H1 (cell line): ENCODE results near the gene MRI1. TPM values are rescaled to one million over a fixed set of nuclear protein-coding genes. Genes with fewer than 3 reads are reported as not detected.
A peak's percentile ranks its signal among the peaks of the same experiment; 100 is the strongest.

Source experiments
- CTCF ChIA-PET: fragments of 300-600 bp; sonication (Branson Sonifier 250); formaldehyde crosslinking; loops from one replicate; lab custom pipeline; 2021; ENCODE audit not compliant: partially characterized antibody; lab: Charles Lee
- POLR2A ChIA-PET: fragments of 300-600 bp; sonication (Branson Sonifier 250); formaldehyde crosslinking; loops from one replicate; lab custom pipeline; 2021; ENCODE audit warnings: inconsistent platforms; ENCODE audit not compliant: partially characterized antibody; lab: Charles Lee
- DNase-seq, 2 experiments: peaks; one replicate each; pipeline versions ENCODE4 v3.0.0 to v3.0.0-alpha.2; 2010 to 2022; ENCODE audit warnings: low spot score in 2 of 2, low read depth in 1 of 2, mixed read lengths in 1 of 2
- FAIRE-seq: peaks from 2 replicates; lab custom pipeline; 2011; peaks lifted over from hg19 to GRCh38; lab: Jason Lieb, UNC
- H2AFZ ChIP-seq: 2 replicates; pipeline ENCODE4 v1.8.1; 2012; ENCODE audit warnings: low read length, inconsistent platforms
- H2AK5ac ChIP-seq: 2 replicates; pipeline ENCODE4 v1.6.1; 2013; ENCODE audit warnings: low read depth, low read length
- H2BK120ac ChIP-seq: replicated peaks from 2 replicates; pipeline ENCODE3; 2013; ENCODE audit warnings: low read depth, low read length, inconsistent platforms
- H2BK12ac ChIP-seq: 2 replicates; pipeline ENCODE4 v1.6.1; 2013; ENCODE audit warnings: low read depth, low read length
- H2BK15ac ChIP-seq: 2 replicates; pipeline ENCODE4 v1.6.1; 2013; ENCODE audit warnings: low read length
- H2BK20ac ChIP-seq: 2 replicates; pipeline ENCODE4 v1.6.1; 2013; ENCODE audit warnings: low read length
- H2BK5ac ChIP-seq: 2 replicates; pipeline ENCODE4 v1.6.1; 2013; ENCODE audit warnings: low read depth, low read length
- H3K14ac ChIP-seq: 2 replicates; pipeline ENCODE4 v1.6.1; 2013; ENCODE audit warnings: inconsistent platforms; ENCODE audit not compliant: insufficient read length
- H3K18ac ChIP-seq: 2 replicates; pipeline ENCODE4 v1.6.1; 2013; ENCODE audit warnings: low read length; ENCODE audit errors: extremely low read depth
- H3K23ac ChIP-seq: 2 replicates; pipeline ENCODE4 v1.6.1; 2013; ENCODE audit warnings: inconsistent platforms; ENCODE audit not compliant: insufficient read length
- H3K23me2 ChIP-seq: 2 replicates; pipeline ENCODE4 v1.6.1; 2013; ENCODE audit warnings: low read depth, low read length
- H3K27ac ChIP-seq: 2 replicates; pipeline ENCODE4 v1.6.1; 2011; ENCODE audit warnings: low read depth, low read length, inconsistent platforms
- H3K27me3 ChIP-seq, 4 experiments: replicated peaks in 1 of 4; 1 replicate in 1 of 4; 2 replicates in 3 of 4; pipeline versions ENCODE4 v1.6.1 to v1.8.1; 2011 to 2013; ENCODE audit warnings: low read length in 3 of 4, mild to moderate bottlenecking in 3 of 4, inconsistent platforms in 2 of 4, mixed read lengths in 2 of 4, moderate library complexity in 1 of 4; ENCODE audit not compliant: control insufficient read depth in 3 of 4, insufficient read depth in 3 of 4; ENCODE audit errors: extremely low read depth in 1 of 4
- H3K36me3 ChIP-seq, 4 experiments: 2 replicates each; pipeline versions ENCODE4 v1.6.1 to v1.8.1; 2011 to 2013; ENCODE audit warnings: mild to moderate bottlenecking in 4 of 4, low read length in 3 of 4, moderate library complexity in 2 of 4, control low read depth in 1 of 4, inconsistent platforms in 1 of 4; ENCODE audit not compliant: insufficient read depth in 4 of 4, control insufficient read depth in 2 of 4
- H3K4ac ChIP-seq: replicated peaks from 2 replicates; pipeline ENCODE3; 2013; ENCODE audit warnings: low read length, low read depth, mixed read lengths, inconsistent platforms; ENCODE audit not compliant: insufficient read length
- H3K4me1 ChIP-seq, 4 experiments: replicated peaks in 1 of 4; 1 replicate in 1 of 4; 2 replicates in 3 of 4; pipeline versions ENCODE4 v1.6.1 to v1.8.1; 2011 to 2013; ENCODE audit warnings: low read length in 3 of 4, inconsistent platforms in 2 of 4, mixed read lengths in 1 of 4; ENCODE audit not compliant: insufficient read depth in 4 of 4, control insufficient read depth in 3 of 4
- H3K4me2 ChIP-seq, 2 experiments: 2 replicates each; pipeline versions ENCODE4 v1.6.1 to v1.8.1; 2011 to 2013; ENCODE audit warnings: low read depth in 2 of 2, low read length in 2 of 2, control low read depth in 1 of 2, inconsistent platforms in 1 of 2, mild to moderate bottlenecking in 1 of 2; ENCODE audit not compliant: insufficient read depth in 1 of 2
- H3K4me3 ChIP-seq, 4 experiments: fragments of 200-600, 300-600 bp in 1 of 4; sonication (generic), shearing (Covaris generic), sonication (Bioruptor Twin) in 1 of 4; 2 replicates each; pipeline versions ENCODE4 v1.5.1 to v1.8.1; 2011 to 2016; ENCODE audit warnings: low read length in 4 of 4, low read depth in 3 of 4, control low read depth in 2 of 4, inconsistent platforms in 2 of 4, mild to moderate bottlenecking in 2 of 4, mixed read lengths in 1 of 4, moderate library complexity in 1 of 4; ENCODE audit not compliant: insufficient read depth in 2 of 4; ENCODE audit errors: extremely low read depth in 1 of 4
- H3K56ac ChIP-seq: replicated peaks from 2 replicates; pipeline ENCODE3; 2013; ENCODE audit warnings: low read depth, mild to moderate bottlenecking, mixed read lengths, low read length, inconsistent platforms; ENCODE audit not compliant: insufficient read length
- H3K79me1 ChIP-seq: 2 replicates; pipeline ENCODE4 v1.6.1; 2013; ENCODE audit warnings: low read depth, low read length, control low read depth
- H3K79me2 ChIP-seq, 2 experiments: 2 replicates each; pipeline versions ENCODE4 v1.6.1 to v1.8.1; 2012 to 2013; ENCODE audit warnings: low read length in 2 of 2, mild to moderate bottlenecking in 2 of 2, inconsistent platforms in 1 of 2; ENCODE audit not compliant: insufficient read depth in 2 of 2, control insufficient read depth in 1 of 2
- H3K9ac ChIP-seq, 4 experiments: replicated peaks in 1 of 4; 1 replicate in 1 of 4; 2 replicates in 3 of 4; pipeline versions ENCODE4 v1.6.1 to v1.8.1; 2011 to 2013; ENCODE audit warnings: low read depth in 3 of 4, low read length in 3 of 4, control low read depth in 2 of 4, mild to moderate bottlenecking in 2 of 4, moderate library complexity in 2 of 4, inconsistent platforms in 1 of 4; ENCODE audit errors: extremely low read depth in 1 of 4
- H3K9me3 ChIP-seq, 2 experiments: 2 replicates each; pipeline versions ENCODE4 v1.6.1 to v1.8.1; 2012 to 2013; ENCODE audit warnings: mild to moderate bottlenecking in 2 of 2, moderate library complexity in 2 of 2, control low read depth in 1 of 2, inconsistent platforms in 1 of 2, low read depth in 1 of 2, low read length in 1 of 2, mixed read lengths in 1 of 2; ENCODE audit not compliant: insufficient read depth in 2 of 2
- H4K20me1 ChIP-seq, 2 experiments: replicated peaks in 1 of 2; 2 replicates each; pipeline versions ENCODE3 to v1.8.1; 2011 to 2013; ENCODE audit warnings: inconsistent platforms in 2 of 2, low read length in 2 of 2, mild to moderate bottlenecking in 1 of 2; ENCODE audit not compliant: insufficient read depth in 2 of 2, control insufficient read depth in 1 of 2
- H4K5ac ChIP-seq: 2 replicates; pipeline ENCODE4 v1.6.1; 2013; ENCODE audit warnings: low read length, low read depth, mixed read lengths, inconsistent platforms; ENCODE audit not compliant: insufficient read length
- H4K8ac ChIP-seq: 2 replicates; pipeline ENCODE4 v1.8.0; 2013; ENCODE audit warnings: mild to moderate bottlenecking, moderate library complexity, low read length, inconsistent platforms; ENCODE audit not compliant: insufficient read depth; ENCODE audit errors: extremely low read depth
- H4K91ac ChIP-seq: replicated peaks from 2 replicates; pipeline ENCODE3; 2013; ENCODE audit warnings: low read length, mixed read lengths, inconsistent platforms; ENCODE audit not compliant: insufficient read length
- CEBPB ChIP-seq: IDR thresholded peaks from 2 replicates; pipeline ENCODE4 v1.6.1; 2012; ENCODE audit warnings: low read depth, low read length
- EGR1 ChIP-seq: IDR thresholded peaks from 2 replicates; pipeline ENCODE4 v1.6.1; 2011; ENCODE audit warnings: low read depth, low read length, borderline replicate concordance
- HDAC2 ChIP-seq, 2 experiments: fragments of 300-600 bp in 1 of 2; sonication (generic) in 1 of 2; IDR thresholded peaks; 2 replicates each; pipeline ENCODE4 v1.6.1; 2011 to 2012; ENCODE audit warnings: low read depth in 2 of 2, low read length in 2 of 2, mild to moderate bottlenecking in 2 of 2, moderate library complexity in 2 of 2, borderline replicate concordance in 1 of 2, inconsistent platforms in 1 of 2
- HDAC6 ChIP-seq: IDR thresholded peaks from one replicate; pipeline ENCODE4 v1.7.1; 2012; ENCODE audit warnings: low read depth, mild to moderate bottlenecking, inconsistent platforms, low read length, moderate library complexity
- KDM4A ChIP-seq: IDR thresholded peaks from one replicate; pipeline ENCODE4 v1.7.1; 2012; ENCODE audit warnings: low read depth, mild to moderate bottlenecking, moderate library complexity, low read length, inconsistent platforms; ENCODE audit not compliant: severe bottlenecking
- NRF1 ChIP-seq: IDR thresholded peaks from 2 replicates; pipeline ENCODE4 v1.6.1; 2011; ENCODE audit warnings: mild to moderate bottlenecking, low read depth, low read length, improper control_type of control experiment
- SP1 ChIP-seq: IDR thresholded peaks from 2 replicates; pipeline ENCODE4 v1.6.1; 2011; ENCODE audit warnings: low read depth, low read length
- YY1 ChIP-seq: IDR thresholded peaks from 2 replicates; pipeline ENCODE4 v1.6.1; 2011; ENCODE audit warnings: low read depth, mild to moderate bottlenecking, low read length
- WGBS, 2 experiments: shearing (Covaris generic) in 1 of 2; methylation state at CpG; one replicate each; pipeline versions ENCODE4 v1.1.6 to v1.1.7; 2013 to 2015; ENCODE audit warnings: low lambda C conversion rate in 2 of 2, mixed read lengths in 2 of 2, inconsistent platforms in 1 of 2, low coverage in 1 of 2, missing lambda C conversion rate in 1 of 2; ENCODE audit not compliant: insufficient replicate concordance in 2 of 2, insufficient coverage in 1 of 2, insufficient read length in 1 of 2; ENCODE audit errors: extremely low coverage in 1 of 2, missing lambda C conversion rate in 1 of 2; 5-methylcytosine and 5-hydroxymethylcytosine counted together
- polyA plus RNA-seq, 7 experiments: library from polyadenylated mRNA; depleted of rRNA in 3 of 7; stranded (reverse) in 5 of 7; unstranded in 2 of 7; fragments of >200 nt in 5 of 7; fragments of 200-250 nt in 2 of 7; gene quantifications; 1 replicate in 5 of 7; 2 replicates in 1 of 7; 4 replicates in 1 of 7; pipeline versions ENCODE4 v1.2.1 to v1.2.3, GENCODE V29; 2011 to 2013; ENCODE audit warnings: missing spikeins in 2 of 7, mixed read lengths in 2 of 7
- total RNA-seq: library from RNA; stranded (reverse); fragmentation: NEBNext Ultra II Directional; extraction: Animal tissue kit (Norgen Biotek cat#: 25700); gene quantifications from 2 replicates; pipeline ENCODE4 v1.2.1, GENCODE V29; 2021

Gene MRI1
- total and polyA plus RNA-seq, 2 of the 8 experiments (the other 6 are each of a cell fraction or from before 2014, with no cell fraction given) = 24.5 to 29.5 TPM

GRCh38 chr19:13729859-13730258 lies 34.5 kb upstream of the MRI1 start:
- no peak overlapping the region for H3K9ac ChIP-seq
- CTCF ChIA-PET = interaction anchor here (0.7 to 2.5 kb wide), 3 partner anchors 10 to 671 kb away, joined by 3 to 7 read pairs (median 3); no protein-coding TSS in a partner anchor
- 84% methylated on average over 2 of the region's 2 CpGs; no CpG with 5 or more reads in 1 of the 2 experiments for WGBS, 2 experiments
- TF ChIP-seq HDAC6 = no peak
- TF ChIP-seq HDAC2 (IDR thresholded peaks at IDR 0.05; ENCODE audit: borderline replicate concordance in 1 of 2, low read depth in 2 of 2, low read length in 2 of 2) = no peak
- no peak for TF ChIP-seq CEBPB
- no peak for TF ChIP-seq YY1
- no peak for TF ChIP-seq NRF1
- TF ChIP-seq SP1 = no peak
- no peak for TF ChIP-seq KDM4A
- TF ChIP-seq EGR1 = no peak

More at GRCh38 chr19:13729859-13730258, 34.5 kb upstream of the MRI1 start:
- DNase-seq (no peak), FAIRE-seq (no peak)
- H3K18ac ChIP-seq = no peak overlapping the region
- H3K14ac ChIP-seq = no peak overlapping the region
- H3K9me3 ChIP-seq = no peaks in the 10 kb centered on the region
- H3K36me3 ChIP-seq = no peaks in the 10 kb centered on the region; a peak in 1 of 8 replicates
- H3K23ac ChIP-seq = no peak overlapping the region
- no peak overlapping the region for H2BK120ac ChIP-seq
- H2AK5ac ChIP-seq = no peak overlapping the region
- no peak overlapping the region for H2BK12ac ChIP-seq
- H3K23me2 ChIP-seq = peaks cover 4% of the 10 kb centered on the region
- no peak overlapping the region for H3K56ac ChIP-seq
- H3K27me3 ChIP-seq = no peaks in the 10 kb centered on the region
- no peak overlapping the region for H4K8ac ChIP-seq
- H4K20me1 ChIP-seq = no peaks in the 10 kb centered on the region
- POLR2A ChIA-PET = interaction anchor here (0.8 to 1.5 kb wide), 3 partner anchors 8 to 406 kb away, joined by 3 to 5 read pairs (median 4); no protein-coding TSS in a partner anchor
- no peak overlapping the region for H3K4me3 ChIP-seq
- H3K79me2 ChIP-seq = no peaks in the 10 kb centered on the region
- H3K79me1 ChIP-seq = no peaks in the 10 kb centered on the region; the same call in 1 of the 2 replicates
- no peak overlapping the region for H2BK15ac ChIP-seq
- H3K27ac ChIP-seq = no peak overlapping the region
- no peak overlapping the region for H4K5ac ChIP-seq
- peak overlapping the region; percentile 94; the same call in 1 of the 2 replicates for H2AFZ ChIP-seq
- no peak overlapping the region for H3K4me2 ChIP-seq
- no peak overlapping the region for H2BK5ac ChIP-seq
- no peak overlapping the region for H2BK20ac ChIP-seq
- no peak overlapping the region for H3K4ac ChIP-seq
- H3K4me1 ChIP-seq = peaks cover 0 to 5% (median 0%) of the 10 kb centered on the region in 4 experiments; a peak in 2 of 7 replicates
- H4K91ac ChIP-seq = no peak overlapping the region
